ENCODE results near the gene BRIP1.

GRCh38 chr17:61729690-61730268, 133.5 kb downstream of the BRIP1 start:
- TF ChIP-seq, protein P1, sequence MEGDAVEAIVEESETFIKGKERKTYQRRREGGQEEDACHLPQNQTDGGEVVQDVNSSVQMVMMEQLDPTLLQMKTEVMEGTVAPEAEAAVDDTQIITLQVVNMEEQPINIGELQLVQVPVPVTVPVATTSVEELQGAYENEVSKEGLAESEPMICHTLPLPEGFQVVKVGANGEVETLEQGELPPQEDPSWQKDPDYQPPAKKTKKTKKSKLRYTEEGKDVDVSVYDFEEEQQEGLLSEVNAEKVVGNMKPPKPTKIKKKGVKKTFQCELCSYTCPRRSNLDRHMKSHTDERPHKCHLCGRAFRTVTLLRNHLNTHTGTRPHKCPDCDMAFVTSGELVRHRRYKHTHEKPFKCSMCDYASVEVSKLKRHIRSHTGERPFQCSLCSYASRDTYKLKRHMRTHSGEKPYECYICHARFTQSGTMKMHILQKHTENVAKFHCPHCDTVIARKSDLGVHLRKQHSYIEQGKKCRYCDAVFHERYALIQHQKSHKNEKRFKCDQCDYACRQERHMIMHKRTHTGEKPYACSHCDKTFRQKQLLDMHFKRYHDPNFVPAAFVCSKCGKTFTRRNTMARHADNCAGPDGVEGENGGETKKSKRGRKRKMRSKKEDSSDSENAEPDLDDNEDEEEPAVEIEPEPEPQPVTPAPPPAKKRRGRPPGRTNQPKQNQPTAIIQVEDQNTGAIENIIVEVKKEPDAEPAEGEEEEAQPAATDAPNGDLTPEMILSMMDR (IDR thresholded peaks at IDR 0.05; ENCODE audit: low read depth, low read length): no peak
- no peak for TF ChIP-seq POLR2A (IDR thresholded peaks at IDR 0.05; ENCODE audit: extremely low read depth, insufficient read length)

Measured in NB4 (cell line).